NCI-H446 treated with DMSO at 0.1 percent for 48 hours (cell line): ENCODE results near the gene KCNK18.
"Not testable (repeated sequence)": the region's sequence is repeated elsewhere in the genome, so short reads cannot be mapped to it uniquely, and the experiment has no call there.

Experiments used
- DNase-seq: peaks from one replicate; lab custom pipeline; 2025; lab: John Stamatoyannopoulos, UW

The KCNK18 gene

GRCh38 chr10:117222552-117222951 is 25.3 kb downstream of the KCNK18 start:
- DNase-seq, result no peak

GRCh38 chr10:117222976-117223692 is 25.8 kb downstream of the KCNK18 start:
- DNase-seq, result no peak

DNA sequence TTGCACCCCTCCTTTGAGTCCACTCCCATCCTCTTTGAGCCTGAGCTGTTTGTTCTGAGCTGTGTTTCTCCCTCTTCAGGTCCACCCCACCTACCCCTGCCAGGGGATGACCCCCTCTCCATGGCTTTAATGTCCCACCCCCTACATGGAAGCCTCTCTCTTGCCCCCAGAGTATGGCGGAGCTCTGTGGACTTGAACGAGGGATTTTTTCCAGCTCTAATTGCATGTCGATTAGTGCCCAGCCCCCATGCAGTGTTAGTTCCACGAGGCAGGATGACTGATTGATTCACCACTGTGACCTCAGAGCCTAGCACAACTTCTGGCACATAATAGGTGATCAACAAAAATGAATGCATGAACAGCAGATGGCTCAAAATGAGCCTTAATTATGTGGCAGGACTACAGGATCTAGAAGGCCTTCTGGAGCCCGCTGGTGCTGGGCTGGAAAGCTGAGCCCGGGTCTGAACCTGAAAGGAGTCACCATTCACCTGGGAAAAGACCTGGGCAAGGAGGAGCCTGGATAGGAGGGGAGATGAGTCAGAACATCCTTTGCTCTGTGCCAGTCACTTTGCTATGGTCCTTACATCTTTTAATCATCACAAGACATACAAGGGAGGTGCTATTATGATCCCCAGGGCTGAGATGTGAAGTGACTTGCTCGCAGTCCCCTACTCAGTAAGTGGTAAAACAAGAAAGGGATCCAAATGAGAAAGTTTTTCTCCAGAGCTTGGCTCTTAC is 26.6 kb downstream of the KCNK18 start:
- no peak for DNase-seq

DNA sequence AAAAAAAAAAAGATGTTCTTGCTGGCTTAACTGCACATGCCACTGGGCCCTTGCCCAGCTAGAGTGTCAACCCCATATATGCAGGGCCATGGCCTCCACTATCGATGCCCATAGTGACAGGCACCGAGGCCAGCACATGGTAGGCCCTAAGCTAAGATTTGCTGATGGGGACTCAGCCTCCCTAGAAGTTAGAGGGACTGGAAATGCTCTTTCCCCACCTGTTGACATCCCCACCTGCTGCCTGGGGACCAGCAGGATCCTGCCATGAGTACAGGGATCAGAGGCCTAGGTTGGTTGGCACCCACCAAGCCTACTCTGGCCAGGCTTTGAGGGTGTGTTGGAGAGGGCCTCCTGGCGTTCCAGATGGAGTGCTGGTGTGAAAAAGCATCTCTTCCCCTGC is 27.6 kb downstream of the KCNK18 start:
- DNase-seq, result no peak

- peak; percentile 22 for DNase-seq
Observed at GRCh38 chr10:117226813-117227451, 29.6 kb downstream of the KCNK18 start.

- no peak for DNase-seq
Observed at GRCh38 chr10:117228210-117228609, 30.9 kb downstream of the KCNK18 start.

DNA sequence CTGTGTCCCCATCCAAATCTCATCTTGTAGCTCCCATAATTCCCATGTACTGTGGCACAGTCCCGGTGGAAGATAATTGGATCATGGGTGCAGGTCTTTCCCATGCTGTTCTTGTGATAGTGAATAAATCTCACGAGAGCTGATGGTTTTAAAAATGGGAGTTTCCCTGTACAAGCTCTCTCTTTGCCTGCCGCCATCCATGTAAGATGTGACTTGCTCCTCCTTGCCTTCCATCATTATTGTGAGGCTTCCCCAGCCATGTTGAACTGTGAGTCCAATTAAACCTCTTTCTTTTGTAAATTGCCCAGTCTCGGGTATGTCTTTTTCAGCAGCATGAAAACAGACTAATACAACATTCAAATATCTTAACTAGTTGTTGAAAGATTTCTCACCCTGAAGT is 32.8 kb downstream of the KCNK18 start:
- DNase-seq, result not testable (repeated sequence)

GRCh38 chr10:117237401-117237991 is 40.2 kb downstream of the KCNK18 start:
- DNase-seq, result no peak

DNA sequence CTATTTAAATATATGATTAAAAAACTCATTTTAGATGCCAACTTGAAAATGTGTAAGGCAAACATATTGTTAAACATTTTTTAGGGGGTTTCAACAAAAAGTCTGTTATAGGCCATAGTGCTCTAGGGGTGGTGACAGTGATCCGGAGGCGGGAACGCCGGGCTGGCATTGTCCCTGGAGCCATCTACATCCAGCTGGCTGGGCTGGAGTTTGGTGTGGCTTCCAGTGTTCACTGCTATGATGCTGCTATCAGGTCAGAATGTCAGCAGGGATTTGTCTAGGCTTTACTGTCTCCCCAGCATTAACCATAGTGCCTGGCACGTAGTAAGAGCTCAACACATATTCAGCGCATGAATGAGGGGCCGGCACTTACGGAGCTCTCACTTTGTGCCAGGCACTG is 41.8 kb downstream of the KCNK18 start:
- no peak for DNase-seq

GRCh38 chr10:117239721-117240620 is 42.7 kb downstream of the KCNK18 start:
- no peak for DNase-seq

DNA sequence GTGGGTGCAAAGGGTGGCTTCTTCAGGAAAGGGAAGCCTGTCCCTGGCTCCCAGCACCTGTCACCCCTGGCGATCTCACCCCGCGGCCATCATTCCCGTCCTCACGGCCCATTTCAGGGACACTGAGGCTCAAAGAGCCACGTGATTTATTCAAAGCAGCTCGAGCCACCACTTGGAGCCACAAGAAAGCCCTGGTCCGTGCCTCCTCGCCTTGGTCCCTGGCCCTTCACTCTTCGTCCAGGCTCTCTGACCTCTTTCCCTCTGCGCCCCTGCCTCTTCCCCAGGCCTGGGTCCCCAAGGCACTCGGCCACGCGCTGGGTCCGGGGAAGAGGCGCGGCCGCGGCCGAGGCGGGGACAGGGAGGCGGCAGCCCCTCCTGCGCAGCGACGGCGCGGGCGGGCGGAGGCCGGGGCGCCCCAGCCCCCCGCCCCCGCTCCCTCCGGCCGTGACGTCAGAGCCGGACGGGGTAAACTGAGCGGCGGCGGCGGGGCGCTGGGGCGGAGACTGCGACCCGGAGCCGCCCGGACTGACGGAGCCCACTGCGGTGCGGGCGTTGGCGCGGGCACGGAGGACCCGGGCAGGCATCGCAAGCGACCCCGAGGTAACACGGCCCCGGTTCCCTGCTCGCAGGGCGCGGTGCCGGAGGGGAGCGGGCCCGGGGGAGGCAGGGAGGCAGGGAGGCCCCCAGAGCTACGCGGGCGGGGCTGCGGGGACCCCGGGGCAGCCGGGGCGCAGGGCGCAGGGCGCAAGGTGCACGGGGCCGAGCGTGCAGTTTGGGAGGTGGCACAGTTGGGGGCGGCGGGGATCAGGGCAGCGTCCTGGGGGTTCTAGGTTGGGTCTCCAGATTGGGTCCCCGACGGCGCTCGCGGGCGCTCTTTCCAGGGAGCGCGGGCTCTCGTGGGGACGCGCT is 43.6 kb downstream of the KCNK18 start, which contains the start of gene SLC18A2:
Gene SLC18A2, plus strand, starts transcription at position 494 of the 909 bp plus-strand sequence. CDS start 580 bp downstream, outside the sequence.
- no peak for DNase-seq

DNA sequence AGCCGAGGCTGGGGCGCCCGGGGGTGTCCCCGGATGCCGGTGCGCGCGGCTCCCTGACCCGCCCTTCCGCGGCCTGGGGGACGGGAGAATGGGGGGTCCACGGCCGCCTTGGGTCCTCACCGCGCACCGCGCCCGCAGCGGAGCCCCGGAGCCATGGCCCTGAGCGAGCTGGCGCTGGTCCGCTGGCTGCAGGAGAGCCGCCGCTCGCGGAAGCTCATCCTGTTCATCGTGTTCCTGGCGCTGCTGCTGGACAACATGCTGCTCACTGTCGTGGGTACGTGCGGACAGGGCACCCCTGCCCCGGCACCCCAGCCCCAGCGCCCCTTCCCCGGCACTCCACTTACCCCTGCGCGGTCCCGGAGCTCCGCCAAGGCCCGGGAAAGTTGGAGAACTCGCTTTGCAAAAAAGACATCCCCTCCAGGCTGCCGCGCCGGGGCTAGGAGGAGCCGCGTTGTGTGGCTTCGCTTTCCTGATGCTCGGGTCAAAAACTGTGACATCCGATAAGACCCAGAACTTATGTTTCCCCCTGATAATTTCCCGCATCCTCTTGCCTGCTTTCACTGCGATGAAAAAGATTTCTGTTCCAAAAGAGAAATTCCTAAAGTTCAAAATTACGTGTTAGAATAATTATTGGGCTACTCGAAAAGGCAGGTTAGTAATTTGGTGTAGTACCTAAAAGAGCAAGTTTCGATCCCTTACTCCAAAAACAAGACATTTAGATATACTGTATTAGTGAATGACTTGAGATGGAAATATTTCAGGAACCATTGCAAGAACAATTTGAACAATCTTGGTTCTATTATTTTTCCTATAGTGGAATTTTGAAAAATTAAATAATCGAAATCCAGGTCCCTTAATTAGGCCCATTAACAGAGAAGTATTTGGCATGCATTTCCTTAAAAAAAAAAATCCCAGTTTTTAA is 44.5 kb downstream of the KCNK18 start:
- DNase-seq, result no peak

- no peak for DNase-seq
Observed at GRCh38 chr10:117242463-117242832, 45.2 kb downstream of the KCNK18 start.

DNA sequence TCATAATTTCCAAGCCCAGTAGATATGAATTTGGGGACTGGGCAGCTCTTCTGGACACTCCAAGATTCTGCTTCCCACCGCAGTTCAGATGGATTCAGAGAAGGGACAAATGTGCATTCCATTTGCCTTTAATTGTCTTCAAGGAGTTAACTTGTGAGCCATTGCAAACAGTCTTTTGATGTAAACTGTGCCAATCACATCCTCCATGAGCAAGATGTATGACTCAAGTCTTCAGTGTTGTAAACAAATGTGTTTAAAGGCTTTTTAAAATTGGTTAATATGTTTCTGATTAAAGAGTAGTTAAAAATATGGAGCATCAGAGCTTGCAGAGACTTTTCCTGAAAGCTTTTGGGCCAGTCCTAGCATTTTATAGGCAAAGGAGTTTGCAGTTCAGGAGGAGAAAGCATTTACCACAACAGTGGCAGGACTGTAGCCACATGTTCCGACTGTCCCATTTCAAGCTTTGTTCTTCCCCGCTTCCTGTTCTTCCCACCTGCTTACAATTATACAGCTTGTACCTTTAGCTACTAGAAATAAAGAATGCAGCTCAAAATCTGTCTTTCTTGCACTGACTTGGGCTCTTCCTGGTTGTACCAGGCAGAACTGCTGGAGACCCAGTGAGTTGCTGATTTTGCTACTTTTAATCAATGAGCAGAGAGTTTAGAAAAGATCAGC is 49.8 kb downstream of the KCNK18 start:
- no peak for DNase-seq

GRCh38 chr10:117248750-117249465 is 51.6 kb downstream of the KCNK18 start:
- DNase-seq, result no peak

- no peak for DNase-seq
Observed at GRCh38 chr10:117249493-117250093, 52.3 kb downstream of the KCNK18 start.

- DNase-seq, result no peak
Observed at GRCh38 chr10:117250411-117250810, 53.1 kb downstream of the KCNK18 start.

- DNase-seq, result no peak
Observed at GRCh38 chr10:117253908-117254307, 56.6 kb downstream of the KCNK18 start.
